GM13977 (cell line): ENCODE measurements around the gene RBM27.
A peak's percentile ranks its signal among the peaks of the same experiment; 100 is the strongest.
"Not testable (repeated sequence)": the region's sequence is repeated elsewhere in the genome, so short reads cannot be mapped to it uniquely, and the experiment has no call there.

Experiments used
- DNase-seq: peaks from one replicate; pipeline ENCODE4 v3.0.0; 2012; ENCODE audit warnings: low spot score
- in situ Hi-C: fragments of 300-500 bp; cut with MboI; formaldehyde crosslinking; loops from one replicate; pipeline ENCODE4 v1.12.0; 2022; ENCODE audit warnings: low sequenced_read_pairs, low pct_unique_long_range_greater_than_20kb, mixed read lengths, inconsistent platforms; ENCODE audit not compliant: unreplicated experiment
- TF ChIP-seq, protein P1 (sequence below): IDR thresholded peaks from 2 replicates; pipeline ENCODE4 v1.5.1; 2012; ENCODE audit warnings: mild to moderate bottlenecking, control low read depth; ENCODE audit not compliant: insufficient read depth; ENCODE audit errors: extremely low read depth, missing control alignments

Gene RBM27

DNA sequence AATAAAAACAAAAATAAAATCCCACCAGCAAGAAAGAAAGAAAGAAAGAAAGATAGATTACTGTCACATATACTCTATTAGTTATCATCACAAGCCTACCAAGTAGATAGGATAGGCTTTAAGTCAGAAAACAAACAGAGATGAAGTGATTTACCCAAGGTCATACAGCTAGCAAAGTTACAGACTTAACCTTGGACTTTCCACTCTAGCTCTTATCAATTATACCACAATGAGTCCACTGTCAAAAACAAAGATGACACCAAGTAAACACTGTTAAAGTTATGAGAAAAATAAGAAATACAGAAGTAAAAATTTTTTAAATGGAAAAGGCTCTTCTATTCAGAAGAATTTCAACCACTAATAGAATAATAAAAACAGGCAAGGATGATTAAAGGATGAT is 34.3 kb upstream of the RBM27 start:
- DNase-seq = no peak
- TF ChIP-seq, protein P1, sequence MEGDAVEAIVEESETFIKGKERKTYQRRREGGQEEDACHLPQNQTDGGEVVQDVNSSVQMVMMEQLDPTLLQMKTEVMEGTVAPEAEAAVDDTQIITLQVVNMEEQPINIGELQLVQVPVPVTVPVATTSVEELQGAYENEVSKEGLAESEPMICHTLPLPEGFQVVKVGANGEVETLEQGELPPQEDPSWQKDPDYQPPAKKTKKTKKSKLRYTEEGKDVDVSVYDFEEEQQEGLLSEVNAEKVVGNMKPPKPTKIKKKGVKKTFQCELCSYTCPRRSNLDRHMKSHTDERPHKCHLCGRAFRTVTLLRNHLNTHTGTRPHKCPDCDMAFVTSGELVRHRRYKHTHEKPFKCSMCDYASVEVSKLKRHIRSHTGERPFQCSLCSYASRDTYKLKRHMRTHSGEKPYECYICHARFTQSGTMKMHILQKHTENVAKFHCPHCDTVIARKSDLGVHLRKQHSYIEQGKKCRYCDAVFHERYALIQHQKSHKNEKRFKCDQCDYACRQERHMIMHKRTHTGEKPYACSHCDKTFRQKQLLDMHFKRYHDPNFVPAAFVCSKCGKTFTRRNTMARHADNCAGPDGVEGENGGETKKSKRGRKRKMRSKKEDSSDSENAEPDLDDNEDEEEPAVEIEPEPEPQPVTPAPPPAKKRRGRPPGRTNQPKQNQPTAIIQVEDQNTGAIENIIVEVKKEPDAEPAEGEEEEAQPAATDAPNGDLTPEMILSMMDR = no peak
- in situ Hi-C loops = no loop called here

DNA sequence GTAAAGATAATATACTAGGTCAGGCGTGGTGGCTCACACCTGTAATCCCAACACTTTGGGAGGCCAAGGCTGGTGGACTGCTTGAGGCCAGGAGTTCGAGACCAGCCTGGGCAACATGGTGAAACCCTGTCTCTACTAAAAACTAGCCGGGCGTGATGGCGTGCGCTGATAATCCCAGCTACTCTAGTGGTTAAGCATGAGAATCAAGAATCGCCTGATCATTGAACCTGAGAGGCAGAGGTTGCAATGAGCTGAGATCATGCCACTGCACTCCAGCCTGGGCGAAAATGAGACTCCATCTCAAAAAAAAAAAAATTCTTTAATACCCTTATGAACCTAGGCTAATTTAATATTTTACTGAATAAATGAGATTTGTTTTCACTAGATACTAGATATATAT is 30.4 kb upstream of the RBM27 start:
- in situ Hi-C loops = not testable (repeated sequence)
- peak; percentile 22 for DNase-seq

DNA sequence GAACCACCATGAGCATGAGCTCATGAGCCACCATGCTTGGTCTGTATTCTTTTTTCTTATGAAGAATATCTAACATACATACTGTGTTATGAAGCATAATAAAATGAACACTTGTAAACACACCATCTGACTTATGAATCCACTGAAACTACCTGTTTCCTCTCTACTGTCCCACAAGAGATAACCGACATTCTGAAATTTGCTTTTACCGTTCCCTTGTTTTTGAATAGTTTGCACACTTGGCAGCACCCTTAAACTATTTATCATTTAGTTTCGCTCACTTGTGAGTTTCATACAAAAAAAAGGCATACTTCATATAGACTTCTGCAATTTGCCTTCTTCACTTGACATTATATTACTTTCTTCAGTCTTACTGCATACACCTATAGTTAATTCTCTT is 29.8 kb upstream of the RBM27 start:
- in situ Hi-C loops = no loop called here
- TF ChIP-seq, protein P1 = no peak
- DNase-seq = peak; percentile 62

DNA sequence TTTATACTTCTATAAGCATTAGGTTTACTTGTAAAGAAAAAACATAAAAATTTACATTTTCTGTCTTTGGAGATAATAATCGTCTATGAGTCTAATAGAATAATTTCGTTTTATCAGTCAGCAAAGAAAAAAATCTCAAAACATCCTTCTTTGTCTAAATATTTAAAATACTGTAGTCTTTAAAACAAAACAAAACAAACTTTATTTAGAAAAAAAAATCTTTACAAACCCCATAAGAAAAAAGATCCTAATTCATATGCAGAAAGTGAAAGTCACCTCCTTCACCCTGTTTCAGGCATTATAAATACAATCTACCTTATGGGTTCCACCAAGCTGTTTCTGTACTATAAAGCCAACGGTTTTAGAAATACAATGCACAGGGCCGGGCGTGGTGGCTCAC is 26.6 kb upstream of the RBM27 start:
- in situ Hi-C loops = no loop called here
- DNase-seq = no peak
- TF ChIP-seq, protein P1 = no peak

DNA sequence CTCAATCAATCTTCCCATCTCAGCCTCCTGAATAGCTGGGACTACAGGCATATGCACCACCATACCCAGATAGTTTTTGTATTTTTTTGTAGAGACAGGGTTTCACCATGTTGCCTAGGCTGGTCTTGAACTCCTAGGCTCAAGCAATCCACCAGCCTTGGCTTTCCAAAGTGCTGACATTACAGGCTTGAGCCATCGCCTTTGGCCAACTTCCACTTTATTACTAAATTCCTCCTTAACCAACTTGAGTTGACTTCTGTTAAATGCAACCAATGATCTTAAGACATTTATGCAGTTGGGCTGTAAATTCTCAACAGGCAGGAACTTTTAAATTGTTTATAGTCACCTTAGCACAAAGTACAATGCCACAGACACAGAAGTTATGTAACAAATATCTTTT is 23.7 kb upstream of the RBM27 start:
- in situ Hi-C loops = no loop called here
- TF ChIP-seq, protein P1 = no peak
- no peak for DNase-seq

DNA sequence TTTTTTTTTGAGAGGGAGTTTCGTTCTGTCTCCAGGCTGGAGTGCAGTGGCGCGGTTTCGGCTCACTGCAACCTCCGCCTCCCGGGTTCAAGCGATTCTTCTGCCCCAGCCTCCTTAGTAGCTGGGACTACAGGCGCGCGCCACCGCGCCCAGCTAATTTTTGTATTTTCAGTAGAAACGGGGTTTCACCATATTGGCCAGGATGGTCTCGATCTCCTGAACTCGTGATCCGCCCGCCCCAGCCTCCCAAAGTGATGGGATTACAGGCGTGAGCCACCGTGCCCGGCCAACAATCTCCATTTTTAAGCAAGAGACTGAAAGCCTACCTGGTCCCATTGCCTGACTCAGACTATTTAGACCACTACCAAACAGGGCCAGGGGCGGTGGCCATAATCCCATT is 20.0 kb upstream of the RBM27 start:
- DNase-seq, in situ Hi-C loops: not testable (repeated sequence)

DNA sequence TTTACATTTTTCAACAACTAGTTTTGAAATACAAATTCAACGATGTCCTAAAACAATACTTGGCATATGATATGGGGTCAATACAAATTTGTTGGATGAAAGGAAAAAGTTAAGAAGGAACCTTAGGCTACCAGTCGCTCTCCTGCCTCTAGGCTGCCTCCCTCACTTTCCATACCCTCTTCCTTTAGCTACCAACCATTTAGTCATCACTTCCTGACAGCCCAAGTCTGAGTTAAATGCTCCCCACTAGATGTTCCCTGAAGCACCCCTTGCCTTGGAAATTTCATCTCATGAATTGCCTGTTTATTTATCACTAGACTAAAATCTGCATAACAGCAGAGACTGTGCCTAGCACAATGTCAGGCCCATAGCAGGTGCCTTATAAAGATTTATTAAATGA is 18.2 kb upstream of the RBM27 start:
- TF ChIP-seq, protein P1 = no peak
- in situ Hi-C loops = no loop called here
- DNase-seq = no peak

DNA sequence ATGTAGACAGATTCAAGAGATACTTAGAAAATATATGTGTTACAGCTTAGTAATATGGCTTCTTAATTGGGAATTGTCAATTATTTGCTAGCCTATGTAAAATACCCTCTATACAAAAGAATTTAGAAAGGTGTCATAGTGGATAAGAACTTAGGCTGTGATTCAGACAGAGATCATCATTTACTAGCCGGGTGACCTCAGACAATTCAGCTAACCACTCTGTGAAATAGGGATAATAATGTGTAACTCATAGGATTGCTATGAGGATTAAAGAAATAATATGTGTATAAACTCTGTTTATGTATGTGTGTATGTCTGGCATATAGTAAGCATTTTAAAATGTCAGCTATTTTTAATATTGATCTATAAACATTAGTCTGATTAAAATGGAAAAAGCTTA is 15.0 kb upstream of the RBM27 start:
- in situ Hi-C loops = no loop called here
- TF ChIP-seq, protein P1 = no peak
- DNase-seq = no peak
